Raji (cell line): Measurements from ENCODE around the gene PLAC9.

Source experiments
- POLR2A ChIP-seq: IDR thresholded peaks from 2 replicates; pipeline ENCODE4 v1.6.1; 2011; ENCODE audit warnings: low read depth, low read length, control low read depth; ENCODE audit not compliant: insufficient read depth

PLAC9 gene

DNA sequence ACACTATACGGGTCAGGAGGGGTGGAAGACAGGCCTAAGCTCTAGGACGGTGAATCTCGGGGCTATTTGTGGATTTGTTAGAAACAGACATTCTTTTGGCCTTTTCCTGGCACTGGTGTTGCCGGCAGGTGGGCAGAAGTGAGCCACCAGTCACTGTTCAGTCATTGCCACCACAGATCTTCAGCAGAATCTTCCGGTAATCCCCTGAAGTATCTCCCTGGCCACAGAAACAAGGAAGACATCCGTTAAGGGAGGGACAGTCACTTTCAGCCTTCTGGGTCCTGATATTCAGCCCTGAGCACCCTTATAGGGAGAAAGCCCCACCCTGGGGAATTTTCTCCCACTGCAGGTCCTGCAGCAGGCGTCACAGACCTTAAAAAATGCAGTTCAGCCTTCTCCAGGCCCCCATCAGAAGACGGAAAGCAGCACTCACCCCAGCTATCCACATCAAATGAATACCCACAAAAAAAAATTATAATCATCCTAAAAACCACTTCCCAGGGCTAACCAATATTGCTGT is 23.2 kb downstream of the PLAC9 start:
- no peak for TF ChIP-seq POLR2A

GRCh38 chr10:80156216-80156615 is 23.7 kb downstream of the PLAC9 start:
- TF ChIP-seq POLR2A, result no peak

- no peak for TF ChIP-seq POLR2A
These were observed 25.0 kb downstream of the PLAC9 start for GRCh38 chr10:80157561-80157960.

DNA sequence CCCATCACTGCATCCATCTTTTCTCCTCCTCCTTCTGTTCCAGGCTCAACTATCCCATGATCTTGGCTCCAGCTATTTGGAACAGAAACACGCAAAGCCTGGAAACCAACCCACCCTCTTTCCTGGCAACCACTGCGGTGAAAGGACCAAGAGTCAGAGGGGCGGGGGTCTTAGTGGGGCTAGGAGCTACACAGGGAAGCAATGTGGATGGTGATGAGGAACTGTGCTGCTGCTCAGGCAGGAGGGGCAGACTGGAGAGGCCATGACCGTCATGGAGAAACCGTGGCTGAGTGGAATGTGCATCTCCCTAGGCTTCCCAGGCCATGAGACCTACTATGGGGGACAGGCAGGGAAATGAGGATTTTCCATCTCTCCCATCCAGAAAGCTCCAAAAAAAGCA is 25.6 kb downstream of the PLAC9 start:
- no peak for TF ChIP-seq POLR2A

DNA sequence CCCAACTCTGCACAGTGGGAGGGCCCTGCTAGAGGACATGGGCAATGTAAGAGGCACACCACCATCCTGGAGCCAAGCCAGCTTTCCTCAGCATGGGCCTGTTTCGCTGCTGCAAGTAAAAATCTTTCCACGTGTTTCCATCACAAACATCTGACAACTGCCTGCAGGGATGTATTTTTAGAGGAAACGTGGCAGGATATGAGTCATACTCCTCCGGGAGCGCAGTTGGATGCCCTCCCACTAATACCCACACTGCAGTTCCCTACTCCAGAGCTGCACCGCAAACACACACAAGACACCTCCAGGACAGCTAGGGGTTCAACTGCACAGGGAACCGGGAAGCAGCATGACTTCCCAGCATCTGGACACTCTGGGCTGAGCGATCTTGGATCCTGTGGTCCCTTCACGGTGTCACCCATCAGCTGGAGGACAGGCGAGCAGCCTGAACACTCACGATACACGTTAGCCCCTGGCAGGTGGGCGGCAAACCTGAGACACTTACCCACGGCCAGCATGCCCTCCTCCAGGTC is 26.1 kb downstream of the PLAC9 start:
- no peak for TF ChIP-seq POLR2A

- TF ChIP-seq POLR2A, result no peak
These were observed 26.8 kb downstream of the PLAC9 start for GRCh38 chr10:80159166-80159873.

GRCh38 chr10:80160361-80161320 is 28.1 kb downstream of the PLAC9 start:
- TF ChIP-seq POLR2A, result no peak

GRCh38 chr10:80161321-80162083 is 29.0 kb downstream of the PLAC9 start:
- TF ChIP-seq POLR2A, result no peak

DNA sequence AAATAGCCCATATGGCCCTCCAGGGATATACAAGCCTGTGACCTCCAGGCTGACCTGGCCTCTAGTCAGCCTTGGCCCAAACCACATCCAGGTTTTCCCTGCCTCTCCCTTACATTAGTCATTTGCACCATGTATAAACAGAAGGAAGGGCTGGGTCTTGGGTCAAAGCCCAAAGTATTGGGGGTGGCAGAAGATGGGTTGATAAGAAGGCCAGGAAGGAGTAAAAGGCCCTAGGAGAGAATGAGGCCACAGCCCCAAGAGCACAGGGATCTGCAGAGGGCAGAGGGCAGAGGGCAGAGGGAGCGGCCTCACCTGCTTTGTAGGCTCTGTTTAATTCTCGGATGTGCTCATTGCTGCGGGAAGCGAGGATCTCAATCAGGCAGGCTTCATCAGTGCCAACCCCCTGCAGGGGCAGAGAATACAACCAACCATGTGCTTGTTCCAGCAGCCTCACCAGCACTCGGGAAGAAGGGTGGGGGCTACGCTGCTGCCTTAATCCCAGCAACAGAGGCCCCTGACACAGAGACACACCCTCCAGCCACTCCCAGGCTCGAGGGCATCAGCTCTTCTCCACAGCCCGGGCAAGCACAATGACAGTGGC is 31.3 kb downstream of the PLAC9 start:
- no peak for TF ChIP-seq POLR2A

DNA sequence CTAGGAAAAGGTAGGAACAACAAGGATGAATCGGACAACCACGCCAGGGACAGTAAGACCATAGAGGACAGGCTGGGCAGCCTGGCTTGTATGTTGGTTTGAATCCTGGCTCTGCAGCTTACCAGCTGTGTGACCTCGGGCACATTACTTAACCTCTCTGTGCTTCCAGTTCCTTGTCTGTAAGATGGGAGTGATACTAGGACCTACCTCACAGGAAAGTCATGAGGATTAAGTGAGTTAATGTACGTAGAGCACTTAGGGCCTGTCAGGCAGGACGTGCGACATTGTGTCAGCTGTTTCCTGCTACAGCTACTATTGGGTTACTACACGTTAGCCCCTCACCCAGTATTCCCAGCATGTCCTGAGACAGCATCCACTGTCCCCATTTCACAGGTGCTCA is 32.1 kb downstream of the PLAC9 start:
- no peak for TF ChIP-seq POLR2A

DNA sequence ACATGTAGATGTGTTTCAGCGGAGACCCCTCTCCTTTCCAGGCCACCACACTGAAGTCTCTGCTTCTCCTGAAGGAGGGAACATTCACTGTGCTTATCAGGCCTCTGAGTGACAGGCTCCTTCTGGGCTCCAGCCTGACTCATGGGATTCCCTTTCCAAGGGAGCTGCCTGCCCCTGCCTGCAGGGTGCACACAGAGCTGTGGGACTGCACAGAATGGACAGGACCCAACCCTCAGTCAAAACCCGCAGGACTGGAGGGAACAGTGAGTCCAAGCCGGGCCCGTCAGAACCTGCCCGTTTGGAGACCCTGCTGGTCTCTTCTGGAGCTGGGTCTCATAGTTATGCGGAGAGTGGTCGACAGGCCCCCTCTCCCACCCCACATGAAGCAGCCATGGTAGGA is 32.6 kb downstream of the PLAC9 start:
- no peak for TF ChIP-seq POLR2A

DNA sequence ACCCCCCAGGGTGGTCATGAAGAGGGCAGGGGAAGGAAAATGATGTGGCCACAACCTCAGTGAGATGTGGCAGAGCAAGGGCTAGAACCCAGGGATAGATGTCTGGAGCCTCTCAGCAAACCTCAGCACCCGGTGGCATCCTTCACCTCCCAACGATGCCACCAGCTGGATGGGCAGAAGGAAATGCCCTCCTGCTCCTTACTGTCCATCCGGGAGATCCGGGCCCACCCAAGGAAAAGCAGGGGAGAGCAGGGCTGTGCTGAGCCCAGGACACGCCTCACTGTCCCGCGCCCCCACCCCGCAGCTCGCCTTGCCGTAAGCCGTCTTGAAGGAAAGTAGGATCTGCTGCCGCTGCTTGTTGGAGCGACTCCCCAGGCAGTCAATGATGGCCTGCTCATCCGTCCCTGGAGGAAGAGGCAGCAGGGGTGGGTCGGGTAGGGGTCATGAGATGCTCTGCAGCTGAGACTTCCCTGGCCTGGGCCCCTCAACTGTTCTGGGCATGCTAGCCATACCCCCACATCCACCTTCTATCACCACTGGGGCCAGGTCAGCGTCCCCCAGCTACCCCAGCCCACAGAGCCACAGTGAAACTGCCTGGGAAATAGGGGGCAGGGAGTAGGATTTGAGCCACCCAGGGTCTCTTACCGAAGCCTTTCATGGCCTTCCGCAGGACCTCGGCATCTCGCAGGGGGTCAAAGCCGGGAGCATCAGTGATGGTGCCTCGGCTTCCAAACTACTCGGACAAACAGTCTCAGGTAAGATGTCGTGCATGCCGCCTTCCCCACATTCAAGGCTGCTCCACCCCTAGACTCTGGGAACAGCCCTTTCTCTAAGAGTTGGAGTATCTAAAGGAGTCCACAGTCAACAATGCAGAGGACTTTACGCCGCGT is 34.3 kb downstream of the PLAC9 start:
- TF ChIP-seq POLR2A, result no peak

- TF ChIP-seq POLR2A, result no peak
These were observed 35.1 kb downstream of the PLAC9 start for GRCh38 chr10:80167471-80168161.
